H4 (cell line): ENCODE results near the gene FAM241A. TPM values are rescaled to one million over a fixed set of nuclear protein-coding genes. Genes with fewer than 3 reads are reported as not detected.
A peak's percentile ranks its signal among the peaks of the same experiment; 100 is the strongest.
"Not testable (repeated sequence)": the region's sequence is repeated elsewhere in the genome, so short reads cannot be mapped to it uniquely, and the experiment has no call there.

Experiments used
- DNase-seq: peaks from one replicate; pipeline ENCODE4 v3.0.0-alpha.2; 2015; ENCODE audit warnings: low spot score
- total RNA-seq: library from RNA; depleted of rRNA; stranded (reverse); fragments of >200 nt; shearing (Covaris generic); gene quantifications from 2 replicates; pipeline ENCODE4 v1.2.3, GENCODE V29; 2014

FAM241A gene
- total RNA-seq, 1 experiment from 2014 or later = 2.6 TPM

DNA sequence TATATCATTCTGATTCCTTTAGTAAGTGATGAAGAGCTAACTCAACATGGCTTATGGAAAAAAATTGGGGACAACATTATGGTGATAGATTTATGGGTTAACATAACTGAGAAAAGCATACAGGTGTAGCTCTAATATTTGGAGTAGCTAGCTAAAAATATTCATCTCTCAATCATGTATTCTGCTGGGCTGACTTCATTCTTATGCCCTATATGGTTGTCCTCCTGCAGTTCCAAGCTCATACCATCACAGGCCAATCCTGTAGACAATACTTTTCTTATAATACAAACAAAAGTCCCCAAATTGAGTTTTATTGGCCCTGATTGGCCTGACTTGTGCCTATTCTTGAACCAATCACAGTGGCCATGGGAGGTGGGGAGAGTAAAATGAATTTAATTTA, 6.7 kb upstream of the FAM241A start:
- no peak for DNase-seq

- no peak for DNase-seq
Observed at GRCh38 chr4:112140536-112140935, 4.7 kb upstream of the FAM241A start.

DNA sequence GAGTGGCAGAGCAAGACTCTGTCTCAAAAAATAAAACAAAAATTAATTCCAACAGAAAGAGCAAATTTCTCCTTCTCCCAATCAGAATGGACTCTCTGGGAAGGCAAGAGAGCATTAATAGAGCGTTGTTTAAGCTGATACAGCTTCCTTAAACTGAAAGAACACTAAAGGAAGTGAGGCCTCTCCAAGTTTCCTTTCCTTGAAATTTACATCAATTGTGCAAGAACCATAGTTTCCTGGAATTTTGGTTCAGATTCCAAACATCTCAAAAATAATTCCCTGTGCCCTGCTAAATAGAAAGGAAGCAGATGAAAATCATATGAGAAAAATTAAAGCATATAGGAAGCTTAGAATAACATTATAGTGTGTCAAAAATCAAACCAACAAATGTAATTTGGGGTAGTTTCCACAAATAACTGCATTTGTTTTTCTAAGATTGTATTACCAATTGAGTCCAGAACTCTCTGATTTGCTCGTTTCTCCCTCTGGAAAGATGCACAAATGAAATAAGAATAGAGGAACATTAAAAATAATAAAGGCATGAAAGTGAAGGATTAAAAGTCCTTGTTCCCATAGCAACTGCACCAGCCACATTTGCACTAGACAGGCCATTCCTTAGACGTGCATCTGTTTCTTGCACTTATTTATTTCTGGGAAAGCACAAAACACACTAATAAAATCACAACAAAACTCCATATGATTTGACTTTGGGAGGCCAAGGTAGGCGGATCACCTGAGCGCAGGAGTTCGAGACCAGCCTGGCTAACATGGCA, 3.7 kb upstream of the FAM241A start:
- DNase-seq = no peak

DNA sequence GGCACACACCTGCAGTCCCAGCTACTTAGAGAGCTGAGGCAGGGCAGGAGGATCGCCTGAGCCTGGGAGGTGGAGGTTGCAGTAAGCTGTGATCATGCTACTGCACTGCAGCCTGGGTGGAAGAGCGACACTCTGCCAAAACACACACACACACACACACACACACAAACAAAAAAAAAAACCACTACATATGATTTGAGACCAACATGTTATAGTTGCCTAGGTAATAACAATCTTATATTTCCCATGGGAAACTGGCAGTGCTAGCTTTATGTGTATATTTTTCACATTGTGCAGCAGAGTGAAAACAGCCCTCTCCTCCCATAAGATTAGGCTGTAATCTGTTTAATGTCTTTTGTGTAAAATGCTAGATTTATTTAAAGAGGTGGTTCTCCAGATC, 3.1 kb upstream of the FAM241A start:
- no peak for DNase-seq

- no peak for DNase-seq
Observed at GRCh38 chr4:112143781-112144180, 1.5 kb upstream of the FAM241A start.

GRCh38 chr4:112144546-112145325, 518 bp upstream of the FAM241A start:
- no peak for DNase-seq

GRCh38 chr4:112145790-112146501, 692 bp downstream of the FAM241A start:
- DNase-seq = peak; percentile 30

DNA sequence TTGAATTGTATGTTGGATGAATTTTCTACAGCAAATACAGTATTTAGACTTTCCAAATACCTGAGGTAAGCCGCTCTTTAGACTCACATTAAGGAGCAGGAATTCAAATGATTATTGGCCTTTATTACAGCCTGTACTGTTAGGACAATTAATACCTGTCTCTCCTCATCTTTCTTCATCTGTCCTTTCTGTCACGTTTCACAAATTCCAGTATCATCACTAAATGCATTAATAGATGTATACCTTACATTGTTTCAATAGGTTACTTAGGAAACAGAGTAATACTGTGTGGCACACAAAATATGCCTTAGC, 1.2 kb downstream of the FAM241A start:
- no peak for DNase-seq

GRCh38 chr4:112147697-112148096, 2.4 kb downstream of the FAM241A start:
- DNase-seq = no peak

GRCh38 chr4:112150920-112151319, 5.7 kb downstream of the FAM241A start:
- no peak for DNase-seq

GRCh38 chr4:112152521-112152920, 7.3 kb downstream of the FAM241A start:
- no peak for DNase-seq

- DNase-seq = no peak
Observed at GRCh38 chr4:112153211-112153791, 8.0 kb downstream of the FAM241A start.

- DNase-seq = no peak
Observed at GRCh38 chr4:112156112-112156511, 10.9 kb downstream of the FAM241A start.

GRCh38 chr4:112156553-112156952, 11.3 kb downstream of the FAM241A start:
- DNase-seq = no peak

GRCh38 chr4:112163706-112164105, 18.5 kb downstream of the FAM241A start:
- not testable (repeated sequence) for DNase-seq

GRCh38 chr4:112167794-112168193, 22.5 kb downstream of the FAM241A start:
- DNase-seq = no peak

DNA sequence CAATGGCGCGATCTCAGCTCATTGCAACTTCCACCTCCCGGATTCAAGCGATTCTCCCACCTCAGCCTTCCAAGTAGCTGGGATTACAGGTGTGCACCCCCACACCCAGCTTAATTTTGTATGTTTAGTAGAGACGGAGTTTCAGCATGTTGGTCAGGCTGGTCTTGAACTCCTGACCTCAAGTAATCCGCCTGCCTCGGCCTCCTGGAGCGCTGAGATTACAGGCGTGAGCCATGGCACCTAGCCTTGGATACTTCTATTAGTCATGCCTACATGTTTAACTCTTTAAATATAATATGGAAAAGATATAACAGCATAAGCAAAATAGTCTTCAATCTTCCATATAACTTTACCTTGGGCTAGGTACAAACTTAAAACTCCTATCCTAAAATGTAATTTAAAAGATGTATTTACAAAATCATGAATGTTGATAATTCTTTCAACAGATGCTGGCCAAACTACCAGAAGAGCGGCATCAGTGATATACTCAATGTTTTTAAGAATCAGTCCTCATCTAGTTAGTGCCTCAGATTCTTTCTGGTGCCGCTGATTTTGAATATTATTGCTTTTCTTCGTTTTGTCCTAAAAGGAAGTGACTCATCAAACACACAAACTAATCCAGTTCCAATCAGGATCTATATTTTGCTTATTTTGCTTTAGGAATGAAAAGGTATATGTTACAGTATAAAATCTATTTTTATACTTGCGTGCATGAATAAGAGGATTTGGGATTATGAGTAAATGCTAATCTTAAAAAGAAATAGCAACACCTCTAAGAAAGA, 23.7 kb downstream of the FAM241A start:
- no peak for DNase-seq

- DNase-seq = peak; percentile 88
Observed at GRCh38 chr4:112170451-112170993, 25.3 kb downstream of the FAM241A start.

DNA sequence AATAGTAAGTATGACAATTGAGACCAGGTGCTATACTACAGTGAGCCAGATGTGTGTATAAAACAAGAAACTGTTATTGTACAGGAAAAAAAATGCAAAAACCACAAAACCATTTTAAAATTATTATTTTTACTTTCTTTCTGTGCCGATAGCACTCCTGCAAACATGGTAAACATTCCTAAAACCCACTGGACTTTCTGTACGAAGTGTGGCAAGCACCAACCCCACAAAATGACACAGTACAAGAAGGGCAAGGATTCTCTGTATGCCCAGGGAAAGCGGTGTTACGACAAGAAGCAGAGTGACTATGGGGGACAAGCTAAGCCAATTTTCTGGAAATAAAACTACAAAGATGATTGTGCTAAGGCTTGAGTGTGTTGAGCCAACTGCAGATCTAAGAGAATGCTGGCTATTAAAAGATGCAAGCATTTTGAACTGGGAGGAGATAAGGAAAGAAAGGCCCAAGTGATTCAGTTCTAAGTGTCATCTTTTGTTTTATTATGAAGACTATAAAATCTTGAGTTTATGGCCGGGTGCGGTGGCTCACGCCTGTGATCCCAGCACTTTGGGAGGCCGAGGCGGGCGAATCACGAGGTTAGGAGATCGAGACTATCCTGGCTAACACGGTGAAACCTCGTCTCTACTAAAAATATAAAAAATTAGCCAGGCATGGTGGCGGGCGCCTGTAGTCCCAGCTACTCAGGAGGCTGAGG, 26.0 kb downstream of the FAM241A start:
- peak; percentile 14 for DNase-seq

- DNase-seq = no peak
Observed at GRCh38 chr4:112172180-112172579, 26.9 kb downstream of the FAM241A start.
